Measurements from ENCODE around the gene ARHGEF28. TPM values are rescaled to one million over a fixed set of nuclear protein-coding genes. Genes with fewer than 3 reads are reported as not detected.

ARHGEF28 gene
- total RNA-seq, 2 donors from 2014 or later: 7.6 to 8.0 TPM

DNA sequence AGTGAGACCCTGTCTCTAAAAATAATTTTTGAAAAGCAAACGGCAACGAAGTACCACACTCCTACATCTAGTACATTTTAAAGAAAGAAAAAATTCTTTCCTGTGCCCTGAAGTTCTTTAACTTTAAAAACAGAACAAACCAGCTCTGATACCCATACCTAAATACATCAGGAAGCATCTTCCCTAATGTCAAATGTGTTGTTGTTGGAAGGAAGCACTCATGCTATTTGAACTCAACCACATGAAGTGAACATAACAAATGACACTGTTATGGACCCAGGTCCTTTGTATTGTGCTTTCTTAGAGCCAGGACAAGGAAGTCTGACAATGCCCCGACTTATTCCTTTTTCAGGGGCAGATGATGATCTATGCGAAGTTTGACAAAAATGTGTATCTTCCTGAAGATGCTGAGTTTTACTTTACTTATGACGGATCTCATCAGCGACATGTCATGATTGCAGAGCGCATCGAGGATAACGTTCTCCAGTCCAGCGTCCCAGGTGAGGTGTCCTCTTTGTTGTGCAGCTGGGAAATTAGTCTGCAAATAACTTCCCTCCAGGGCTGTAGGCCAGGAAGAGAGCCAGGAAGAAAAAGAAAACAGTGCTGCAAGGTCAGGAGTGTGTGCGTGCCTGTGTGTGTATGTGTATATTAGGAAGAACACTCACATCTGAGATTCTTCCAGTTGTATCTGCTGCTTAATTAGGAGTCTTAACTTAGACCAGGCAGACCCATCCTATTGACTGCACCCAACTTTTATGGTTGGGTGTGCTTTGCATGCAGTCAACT, 123.7 kb downstream of the ARHGEF28 start:
- H3K4me3 ChIP-seq: no peak overlapping the region
- peaks cover 6% of the 10 kb centered on the region for H3K4me1 ChIP-seq
- DNase-seq: no peak
- no peaks in the 10 kb centered on the region for H3K27me3 ChIP-seq
- TF ChIP-seq, protein P1, sequence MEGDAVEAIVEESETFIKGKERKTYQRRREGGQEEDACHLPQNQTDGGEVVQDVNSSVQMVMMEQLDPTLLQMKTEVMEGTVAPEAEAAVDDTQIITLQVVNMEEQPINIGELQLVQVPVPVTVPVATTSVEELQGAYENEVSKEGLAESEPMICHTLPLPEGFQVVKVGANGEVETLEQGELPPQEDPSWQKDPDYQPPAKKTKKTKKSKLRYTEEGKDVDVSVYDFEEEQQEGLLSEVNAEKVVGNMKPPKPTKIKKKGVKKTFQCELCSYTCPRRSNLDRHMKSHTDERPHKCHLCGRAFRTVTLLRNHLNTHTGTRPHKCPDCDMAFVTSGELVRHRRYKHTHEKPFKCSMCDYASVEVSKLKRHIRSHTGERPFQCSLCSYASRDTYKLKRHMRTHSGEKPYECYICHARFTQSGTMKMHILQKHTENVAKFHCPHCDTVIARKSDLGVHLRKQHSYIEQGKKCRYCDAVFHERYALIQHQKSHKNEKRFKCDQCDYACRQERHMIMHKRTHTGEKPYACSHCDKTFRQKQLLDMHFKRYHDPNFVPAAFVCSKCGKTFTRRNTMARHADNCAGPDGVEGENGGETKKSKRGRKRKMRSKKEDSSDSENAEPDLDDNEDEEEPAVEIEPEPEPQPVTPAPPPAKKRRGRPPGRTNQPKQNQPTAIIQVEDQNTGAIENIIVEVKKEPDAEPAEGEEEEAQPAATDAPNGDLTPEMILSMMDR (IDR thresholded peaks at IDR 0.05): no peak
- no peak overlapping the region for H3K9ac ChIP-seq (ENCODE audit: low read depth in 2 of 2, low read length in 2 of 2)
- H3K27ac ChIP-seq: no peak overlapping the region
- intact Hi-C loops (cut with DNase I): no loop called here
- H3K36me3 ChIP-seq: no peaks in the 10 kb centered on the region
- H3K9me3 ChIP-seq: no peaks in the 10 kb centered on the region

DNA sequence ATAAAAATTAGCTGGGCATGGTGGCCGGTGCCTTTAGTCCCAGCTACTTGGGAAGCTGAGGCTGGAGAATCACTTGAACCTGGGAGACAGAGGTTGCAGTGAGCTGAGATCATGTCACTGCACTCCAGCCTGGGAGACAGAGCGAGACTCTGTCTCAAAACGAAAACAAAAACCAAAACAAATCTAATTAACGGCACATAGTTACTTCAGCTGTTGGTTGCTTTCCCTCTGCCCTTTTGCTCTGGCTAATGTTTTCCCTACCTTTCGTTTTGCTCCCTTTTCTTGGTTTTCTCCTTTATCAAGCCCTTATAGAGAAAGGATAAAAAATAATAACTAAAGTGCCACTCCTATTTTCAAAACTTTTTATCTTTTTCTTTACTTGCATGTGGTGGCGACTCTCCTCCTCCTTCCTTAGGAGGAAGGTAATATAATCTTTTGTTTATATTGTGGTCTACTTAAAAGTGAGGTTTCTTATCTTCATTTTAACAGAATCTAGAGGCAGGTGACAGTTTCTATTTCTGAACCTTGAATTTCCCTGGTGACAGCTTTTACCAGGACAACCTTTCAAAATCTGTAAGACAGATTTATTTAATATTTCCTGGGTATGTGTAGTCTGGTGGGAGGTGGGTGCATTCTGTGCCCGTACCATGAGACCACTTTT, 125.4 kb downstream of the ARHGEF28 start:
- no peak overlapping the region for H3K4me3 ChIP-seq
- no peak overlapping the region for H3K27ac ChIP-seq
- no peak overlapping the region for H3K9ac ChIP-seq (ENCODE audit: low read depth in 2 of 2, low read length in 2 of 2)
- intact Hi-C loops (cut with DNase I): no loop called here
- H3K4me1 ChIP-seq: peaks cover under 1% of the 10 kb centered on the region
- TF ChIP-seq, protein P1 (IDR thresholded peaks at IDR 0.05): no peak
- no peaks in the 10 kb centered on the region for H3K36me3 ChIP-seq
- H3K27me3 ChIP-seq: no peaks in the 10 kb centered on the region
- H3K9me3 ChIP-seq: no peaks in the 10 kb centered on the region
- no peak for DNase-seq

DNA sequence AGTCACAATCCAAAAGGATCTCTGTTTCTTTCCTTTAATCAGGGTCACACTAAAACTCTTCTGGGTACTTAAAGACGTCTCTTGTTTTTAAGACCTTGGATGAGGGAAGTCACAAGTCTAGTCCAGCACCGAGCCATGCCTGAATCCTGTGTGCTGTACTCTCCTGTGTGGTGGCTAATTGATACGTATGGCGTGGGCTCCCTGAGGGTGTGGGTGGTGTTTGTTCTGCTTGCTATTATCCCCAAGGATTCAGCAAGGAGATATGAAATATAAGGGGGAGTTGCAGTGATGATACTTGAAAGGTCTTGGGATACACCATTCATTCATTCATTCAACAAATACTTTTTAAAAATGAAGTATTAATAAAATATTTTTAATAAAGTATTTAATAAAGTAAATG, 128.3 kb downstream of the ARHGEF28 start:
- H3K9me3 ChIP-seq: no peaks in the 10 kb centered on the region
- intact Hi-C loops (cut with DNase I): no loop called here
- H3K36me3 ChIP-seq: no peaks in the 10 kb centered on the region
- no peak overlapping the region for H3K4me3 ChIP-seq
- TF ChIP-seq, protein P1 (IDR thresholded peaks at IDR 0.05): no peak
- no peaks in the 10 kb centered on the region for H3K27me3 ChIP-seq
- H3K9ac ChIP-seq (ENCODE audit: low read depth in 2 of 2, low read length in 2 of 2): no peak overlapping the region
- no peaks in the 10 kb centered on the region for H3K4me1 ChIP-seq
- H3K27ac ChIP-seq: no peak overlapping the region
- DNase-seq: no peak

DNA sequence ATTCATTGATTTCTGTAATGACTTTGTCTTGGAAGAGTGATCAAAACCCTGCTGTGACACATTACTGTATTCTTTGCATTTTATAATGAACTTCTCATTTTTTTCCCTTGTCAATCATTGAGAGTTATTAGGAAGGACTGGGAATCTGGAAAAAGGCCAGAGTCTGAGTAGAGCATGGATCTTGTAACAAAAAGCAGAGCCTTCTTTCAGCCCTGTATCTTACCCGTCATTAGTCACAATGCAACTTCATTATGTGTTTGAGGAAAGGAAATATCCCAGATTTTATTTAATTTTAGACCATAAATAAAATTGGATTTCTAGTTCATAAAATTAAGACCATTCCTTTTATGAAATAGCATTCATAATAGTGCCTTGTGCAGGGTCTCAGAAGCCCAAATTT, 131.4 kb downstream of the ARHGEF28 start:
- Histone ChIP-seq H3K27me3 (no peaks in the 10 kb centered on the region), H3K4me1 (no peaks in the 10 kb centered on the region), H3K36me3 (no peaks in the 10 kb centered on the region), H3K9ac (ENCODE audit: low read depth in 2 of 2, low read length in 2 of 2) (no peak overlapping the region), H3K27ac (no peak overlapping the region), H3K4me3 (no peak overlapping the region), H3K9me3 (no peaks in the 10 kb centered on the region)
- DNase-seq: no peak
- TF ChIP-seq, protein P1 (IDR thresholded peaks at IDR 0.05): no peak
- intact Hi-C loops (cut with DNase I): no loop called here

DNA sequence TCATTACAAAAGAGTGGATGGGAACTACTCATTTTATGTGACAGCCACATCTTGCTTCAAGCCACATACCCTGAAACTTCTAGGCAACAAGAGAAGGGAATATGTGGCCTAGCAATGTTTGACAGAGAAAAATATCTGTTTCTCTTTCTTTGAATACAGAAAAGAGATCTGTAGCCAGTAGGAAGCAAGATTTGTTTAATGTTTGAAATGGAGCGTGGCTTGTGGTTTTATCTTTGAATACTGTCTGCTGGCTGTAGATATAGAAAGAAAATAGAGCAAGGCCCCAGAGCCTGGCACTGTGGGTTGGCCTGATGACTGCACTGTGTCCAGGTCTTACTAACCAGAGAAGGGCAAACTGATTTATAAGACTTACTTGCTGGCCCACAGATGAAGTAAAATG, 133.8 kb downstream of the ARHGEF28 start:
- H3K4me3 ChIP-seq: no peak overlapping the region
- H3K27me3 ChIP-seq: no peaks in the 10 kb centered on the region
- no peak overlapping the region for H3K27ac ChIP-seq
- H3K36me3 ChIP-seq: no peaks in the 10 kb centered on the region
- H3K9me3 ChIP-seq: no peaks in the 10 kb centered on the region
- TF ChIP-seq, protein P1 (IDR thresholded peaks at IDR 0.05): no peak
- H3K4me1 ChIP-seq: no peaks in the 10 kb centered on the region
- intact Hi-C loops (cut with DNase I): no loop called here
- no peak overlapping the region for H3K9ac ChIP-seq (ENCODE audit: low read depth in 2 of 2, low read length in 2 of 2)
- no peak for DNase-seq

Data from colonic mucosa (tissue), 4 donors.